Measurements from ENCODE around the gene RIC8B.

The RIC8B gene

DNA sequence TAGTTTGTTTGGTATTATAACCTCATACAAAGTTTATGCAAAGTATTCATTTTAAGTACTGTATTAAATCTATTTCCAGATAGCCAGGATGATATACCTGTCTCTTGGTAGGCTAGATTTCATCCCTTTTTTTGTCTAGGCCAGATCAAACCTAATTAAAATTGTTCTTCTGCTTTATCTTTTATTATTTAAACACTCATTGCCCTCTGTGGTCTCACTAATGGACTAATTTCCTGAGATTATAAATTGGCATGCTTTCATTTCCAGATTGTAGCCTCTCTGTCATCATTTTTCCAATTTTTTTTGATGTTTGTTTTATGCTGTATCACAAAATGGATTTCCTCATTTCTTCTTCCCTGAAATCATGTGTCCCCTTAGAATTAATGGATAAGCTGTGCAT, 95.6 kb downstream of the RIC8B start:
- no peak for DNase-seq

DNA sequence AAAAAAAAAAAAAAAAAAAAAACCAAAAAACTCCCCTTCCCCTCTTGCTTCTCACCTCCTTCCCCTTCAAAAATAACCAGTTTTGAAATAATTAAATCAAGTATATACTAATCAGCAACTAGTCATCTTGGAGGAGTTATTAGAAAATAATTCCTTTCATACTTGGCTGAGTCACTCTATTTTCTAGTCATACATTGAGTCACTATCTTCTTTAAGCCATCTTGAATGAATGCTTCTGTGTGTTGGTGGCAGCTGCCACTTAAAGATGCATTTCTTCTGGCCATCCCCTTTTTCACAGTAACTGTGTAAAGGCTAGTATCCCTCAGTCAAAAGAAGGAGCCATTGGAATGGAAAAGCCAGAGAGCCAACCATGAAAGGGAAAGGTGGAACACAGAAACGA, 97.0 kb downstream of the RIC8B start:
- no peak for DNase-seq

DNA sequence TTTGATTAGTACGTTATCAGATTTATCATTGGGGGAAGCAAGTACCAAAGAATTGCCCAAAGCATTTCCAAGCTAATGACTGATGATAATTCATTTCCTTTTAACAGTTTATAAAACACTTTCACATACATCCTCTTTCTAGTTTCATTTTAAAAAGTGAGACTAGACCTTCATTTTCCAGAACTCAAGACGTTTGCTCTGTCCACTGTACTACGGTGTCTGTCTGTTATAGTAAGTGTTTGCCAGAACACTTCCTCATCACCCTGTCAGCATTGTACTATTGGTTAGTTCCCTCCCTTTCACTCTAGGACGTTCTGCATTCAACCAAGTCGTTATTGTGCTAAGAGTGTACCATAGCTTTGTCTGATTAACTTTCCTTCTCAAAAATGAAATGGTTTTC, 99.5 kb downstream of the RIC8B start:
- no peak for DNase-seq

DNA sequence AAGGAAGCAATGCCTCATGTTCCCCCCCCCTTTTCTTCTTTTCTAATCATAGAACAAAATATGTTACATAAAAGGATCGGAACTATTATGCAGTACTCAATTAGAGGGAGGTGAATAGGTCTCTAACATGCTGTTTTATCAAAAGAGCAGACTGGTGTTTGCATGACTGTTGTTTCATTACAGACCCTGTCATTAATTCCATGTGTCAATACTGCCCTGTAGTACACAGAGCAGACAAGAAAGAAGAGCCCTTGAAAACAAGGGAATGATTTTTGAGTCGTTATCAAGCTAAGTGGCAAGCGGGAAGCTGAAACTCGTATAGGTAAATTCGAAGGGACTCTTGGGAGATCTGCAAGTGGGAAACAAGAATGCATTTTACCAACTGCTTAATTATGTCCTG, 104.3 kb downstream of the RIC8B start:
- DNase-seq: no peak

DNA sequence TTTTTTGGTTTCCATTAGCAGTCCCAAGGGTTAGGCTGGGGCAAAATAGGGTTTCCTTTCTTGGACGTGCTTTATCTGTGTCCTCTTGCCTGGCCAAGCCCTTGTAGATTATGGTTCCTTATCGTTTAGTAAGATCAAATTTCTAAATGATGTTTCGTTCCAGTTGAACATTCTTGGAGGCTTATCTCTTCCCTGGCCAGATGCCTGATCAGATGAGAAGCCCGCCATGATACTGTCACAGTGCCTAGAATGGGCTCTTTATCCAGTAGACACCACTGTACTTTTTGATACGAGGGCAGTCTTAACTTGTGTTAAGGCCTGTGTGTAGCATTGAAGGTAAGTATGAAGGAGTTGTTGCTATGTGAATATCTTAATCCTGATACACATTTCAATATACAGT, 105.1 kb downstream of the RIC8B start:
- DNase-seq: no peak

DNA sequence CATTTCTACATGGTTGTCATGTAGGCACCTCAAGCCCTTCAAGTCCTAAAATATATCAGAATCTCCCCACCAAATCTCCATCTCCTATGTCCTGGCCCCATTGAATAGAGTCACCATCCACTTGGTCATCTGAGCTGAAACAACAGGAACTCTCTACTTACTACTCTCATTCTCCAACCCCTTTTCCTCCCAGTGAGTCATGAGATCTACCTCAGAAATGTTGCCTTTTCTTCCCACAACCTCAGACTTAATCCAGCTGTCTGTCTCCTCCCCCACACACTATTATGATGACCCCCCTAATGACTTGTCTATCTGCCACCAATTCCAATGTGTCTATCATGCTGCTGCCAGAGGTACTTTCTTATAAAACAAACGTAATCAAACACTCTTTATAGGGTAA, 108.9 kb downstream of the RIC8B start:
- DNase-seq: no peak

DNA sequence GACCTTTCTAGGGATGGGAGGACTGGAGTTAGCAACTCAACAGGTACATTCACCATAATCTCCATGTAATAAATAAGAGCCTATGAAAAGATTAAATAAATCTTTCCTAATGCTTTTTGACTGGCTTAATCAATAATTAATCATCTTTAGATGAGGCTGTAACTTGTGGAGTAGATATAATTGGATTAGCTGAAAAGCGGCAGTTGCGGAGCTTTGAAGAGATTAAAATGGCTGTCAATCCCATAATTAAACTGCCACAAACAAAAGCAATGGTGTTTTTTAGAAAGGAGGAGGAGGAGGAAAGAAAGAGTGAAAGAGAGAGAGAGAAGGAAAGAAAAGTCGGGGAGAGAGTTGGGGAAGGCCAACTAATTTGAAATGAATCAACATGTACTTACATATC, 110.5 kb downstream of the RIC8B start:
- DNase-seq: no peak

DNA sequence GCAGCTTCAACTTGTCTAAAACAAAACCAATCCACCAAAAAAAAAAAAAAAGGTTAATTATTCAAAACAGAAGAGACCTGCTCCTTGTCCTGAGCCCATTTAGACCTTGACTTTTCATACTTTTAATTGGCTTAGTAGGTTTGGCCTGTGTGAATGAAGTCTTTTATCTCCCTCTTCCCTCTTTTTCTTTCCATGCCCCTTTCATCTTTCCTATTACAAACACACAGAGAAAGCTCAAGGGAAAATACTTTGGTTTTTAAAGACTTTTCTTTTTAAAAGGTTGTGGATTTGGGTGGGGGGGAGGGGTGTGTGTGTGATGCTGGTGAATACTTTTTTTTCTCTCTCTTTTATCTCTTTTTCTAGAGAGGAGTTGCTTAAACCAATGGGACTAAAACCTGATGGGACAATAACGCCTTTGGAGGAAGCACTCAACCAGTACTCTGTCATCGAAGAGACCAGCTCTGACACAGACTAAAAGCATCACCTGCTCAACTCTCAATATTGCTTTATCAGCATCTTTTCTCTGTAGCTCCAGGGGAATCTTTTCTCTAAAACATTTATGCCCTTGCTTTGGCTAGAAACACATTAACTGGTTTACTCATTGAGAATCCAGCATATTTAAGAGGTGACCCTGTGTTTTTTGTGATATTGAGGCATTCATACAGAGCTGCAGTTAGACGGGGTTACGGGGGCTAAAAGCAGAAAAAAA, 111.2 kb downstream of the RIC8B start:
- DNase-seq: no peak

DNA sequence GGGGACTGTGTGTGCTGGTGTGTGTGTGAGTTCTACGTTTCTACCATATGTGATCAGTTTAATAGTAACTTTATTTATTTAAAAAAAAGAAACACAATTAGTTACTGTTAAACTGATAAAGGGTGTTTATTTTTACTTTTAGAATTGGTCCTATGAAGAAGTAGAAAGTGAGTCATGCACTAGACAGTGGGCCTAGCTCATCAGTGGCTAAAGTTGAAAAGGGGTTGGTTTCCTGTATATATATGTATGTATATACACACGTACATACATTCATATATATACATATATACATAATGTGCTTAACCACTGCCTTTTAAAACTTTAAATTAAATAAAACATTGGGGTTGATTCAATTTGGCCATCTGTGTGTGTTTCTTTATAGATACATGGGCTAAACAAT, 112.5 kb downstream of the RIC8B start:
- DNase-seq: no peak

DNA sequence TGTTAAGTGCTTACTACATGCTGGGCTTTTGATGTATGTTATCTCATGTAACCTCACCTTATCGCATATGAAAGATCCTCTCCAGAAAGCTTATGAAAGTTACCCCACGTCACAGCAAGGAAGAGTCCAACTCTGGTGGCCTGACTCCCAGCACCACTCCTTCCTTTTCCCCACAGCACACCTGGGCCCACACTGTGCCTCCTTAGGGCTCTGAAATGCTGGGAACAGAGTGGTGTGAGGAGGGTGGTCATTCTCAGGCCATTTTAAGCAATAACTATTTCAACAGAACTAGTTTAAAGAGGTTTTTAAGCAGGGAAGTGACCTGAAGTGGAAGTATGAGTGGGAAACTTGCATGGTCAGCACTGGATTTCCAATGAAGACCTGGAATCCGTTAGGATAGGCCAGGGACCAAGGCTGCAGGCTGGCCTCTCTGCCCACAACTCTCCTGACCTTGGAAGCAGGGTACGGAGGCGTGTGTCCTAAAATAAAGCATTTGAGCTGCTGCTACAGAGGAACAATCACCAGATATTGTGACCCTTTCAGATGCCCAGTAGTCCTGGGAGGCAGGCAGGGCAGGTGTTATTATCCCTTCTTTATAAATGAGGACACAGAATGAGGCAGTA, 114.0 kb downstream of the RIC8B start:
- no peak for DNase-seq

DNA sequence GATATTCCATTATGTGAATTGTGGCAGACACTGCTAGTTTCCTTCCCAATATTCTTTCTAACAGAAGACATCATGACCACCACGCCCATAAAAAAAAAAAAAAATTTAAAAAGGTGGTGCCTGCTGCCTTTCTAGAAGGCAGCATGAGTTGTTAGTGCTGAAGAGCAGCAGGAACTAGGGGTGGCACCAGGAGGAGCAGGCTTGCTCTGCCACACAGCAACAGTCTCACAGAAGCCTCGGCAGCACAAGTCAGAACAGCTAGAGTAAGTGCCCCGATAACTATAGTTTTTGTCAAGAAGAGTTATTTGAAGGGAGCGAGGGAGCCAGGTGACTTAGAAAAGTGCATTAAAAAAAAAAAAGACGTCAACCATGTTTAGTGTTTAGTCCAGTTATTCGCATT, 114.8 kb downstream of the RIC8B start:
- no peak for DNase-seq

DNA sequence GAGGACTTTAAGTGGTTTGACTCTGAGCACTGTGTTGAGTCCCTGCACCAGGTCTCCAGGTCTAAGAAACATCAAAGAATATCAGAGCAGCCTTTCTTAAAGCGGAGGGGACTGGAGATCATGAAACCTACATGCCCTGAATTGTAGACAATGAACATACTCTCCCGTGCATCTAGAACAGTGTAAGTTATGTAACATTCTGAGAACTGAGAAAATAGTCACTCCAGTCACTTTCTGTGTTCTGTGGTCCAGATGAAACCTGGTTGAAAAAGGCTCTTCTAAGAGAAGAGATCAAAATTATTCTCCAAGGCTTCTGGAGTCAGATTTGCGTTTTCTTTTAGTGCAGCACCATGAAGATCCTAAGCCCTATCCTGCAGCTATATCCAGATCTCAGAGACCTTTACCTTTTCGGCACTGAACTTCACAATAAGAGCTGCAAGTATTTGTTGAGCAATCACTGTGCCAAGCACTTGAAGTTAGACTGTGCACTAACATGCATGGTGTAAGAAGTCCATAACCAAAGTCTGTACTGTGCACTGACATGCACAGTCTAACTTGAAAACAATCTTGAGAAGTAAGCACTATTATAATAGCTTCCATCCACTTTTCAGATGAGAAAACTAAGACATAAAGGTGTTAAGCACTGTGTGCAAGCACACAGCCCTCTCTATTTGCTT, 115.6 kb downstream of the RIC8B start:
- no peak for DNase-seq

DNA sequence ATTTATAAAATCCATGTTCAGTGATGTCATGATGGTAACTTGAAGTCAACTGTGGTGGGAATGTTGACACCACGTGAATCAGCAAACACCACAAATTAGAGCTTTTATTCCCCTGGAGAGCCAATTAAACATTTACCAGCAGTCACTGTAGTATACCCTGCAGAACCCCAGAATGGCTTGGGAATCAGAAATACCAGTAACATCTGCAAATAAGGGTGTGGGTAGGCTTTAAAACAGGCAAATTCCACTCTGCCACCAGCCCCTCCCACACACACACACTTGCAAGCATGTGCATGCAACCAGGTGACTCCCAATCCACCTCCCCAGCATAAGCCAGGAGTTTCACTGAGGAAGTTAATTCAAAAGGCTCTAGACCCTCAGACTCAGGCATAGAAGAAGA, 117.6 kb downstream of the RIC8B start:
- DNase-seq: no peak

DNA sequence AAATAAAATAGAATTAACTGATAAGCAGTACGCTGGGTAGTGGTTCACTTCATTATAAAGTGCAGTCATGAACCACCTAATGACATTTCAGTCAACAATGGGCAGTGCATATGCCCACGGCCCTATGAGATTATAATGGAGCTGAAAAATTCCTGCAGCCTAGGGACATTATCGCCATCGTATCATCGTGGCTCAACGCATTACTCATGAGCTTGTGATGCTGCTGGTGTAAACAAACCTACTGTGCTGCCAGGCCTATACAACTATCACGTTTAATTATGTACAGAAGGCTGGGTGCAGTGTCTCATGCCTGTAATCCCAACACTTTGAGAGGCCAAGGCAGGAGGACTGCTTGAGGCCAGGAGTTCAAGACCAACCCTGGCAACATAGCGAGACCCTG, 119.0 kb downstream of the RIC8B start:
- no peak for DNase-seq

DNA sequence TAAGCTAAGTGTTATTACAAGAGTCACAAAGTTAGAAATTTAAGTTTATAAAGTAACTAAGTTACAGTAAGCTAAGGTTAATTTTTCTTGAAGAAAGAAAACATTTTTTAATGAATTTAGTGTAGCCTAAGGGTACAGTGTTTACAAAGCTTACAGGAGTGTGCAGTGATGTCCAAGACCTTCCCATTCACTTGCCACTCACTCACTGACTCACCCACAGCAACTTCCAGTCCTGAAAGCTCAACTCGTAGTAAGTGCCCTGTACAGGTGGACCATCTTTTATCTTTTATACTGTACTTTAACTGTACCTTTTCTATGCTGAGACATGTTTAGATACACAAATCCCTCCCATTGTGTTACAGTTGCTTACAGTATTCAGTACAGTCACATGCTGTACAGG, 120.3 kb downstream of the RIC8B start:
- DNase-seq: no peak

DNA sequence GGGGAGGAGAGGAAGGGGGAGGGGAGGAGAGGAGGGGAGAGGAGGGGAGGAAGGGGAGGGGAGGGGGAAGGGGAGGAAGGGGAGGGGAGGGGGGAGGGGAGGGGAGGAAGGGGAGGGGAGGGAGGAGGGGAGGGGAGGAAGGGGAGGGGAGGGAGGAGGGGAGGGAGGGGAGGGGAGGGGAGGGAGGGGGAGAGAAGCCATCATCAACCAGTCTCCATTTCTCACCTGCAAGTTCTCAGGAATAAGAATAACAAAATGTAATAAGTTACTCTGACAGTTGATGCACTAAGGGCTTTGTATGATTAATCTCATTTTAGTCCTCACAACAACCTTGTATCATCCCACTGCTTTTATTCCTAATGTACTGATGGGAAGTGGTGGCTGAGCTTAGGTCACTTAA, 122.1 kb downstream of the RIC8B start:
- no peak for DNase-seq

DNA sequence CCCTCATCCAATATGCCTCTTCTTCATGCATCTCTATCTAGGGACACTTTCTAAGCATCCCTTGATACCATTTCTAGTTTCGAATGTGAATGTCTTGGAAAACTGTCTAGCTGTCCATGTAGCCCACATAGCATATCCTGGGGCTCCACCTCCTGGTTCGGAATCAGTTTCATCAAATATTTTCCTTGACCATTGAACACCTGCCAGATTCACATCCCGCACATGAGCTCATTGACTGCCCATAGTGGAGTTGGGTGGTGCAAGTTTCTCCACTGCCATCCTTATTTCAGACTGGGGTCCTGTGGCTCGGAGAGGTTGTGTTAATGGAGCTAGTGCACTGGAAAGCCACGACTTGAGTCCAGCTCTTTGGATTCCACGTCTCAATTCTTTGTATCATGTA, 122.6 kb downstream of the RIC8B start:
- no peak for DNase-seq

DNA sequence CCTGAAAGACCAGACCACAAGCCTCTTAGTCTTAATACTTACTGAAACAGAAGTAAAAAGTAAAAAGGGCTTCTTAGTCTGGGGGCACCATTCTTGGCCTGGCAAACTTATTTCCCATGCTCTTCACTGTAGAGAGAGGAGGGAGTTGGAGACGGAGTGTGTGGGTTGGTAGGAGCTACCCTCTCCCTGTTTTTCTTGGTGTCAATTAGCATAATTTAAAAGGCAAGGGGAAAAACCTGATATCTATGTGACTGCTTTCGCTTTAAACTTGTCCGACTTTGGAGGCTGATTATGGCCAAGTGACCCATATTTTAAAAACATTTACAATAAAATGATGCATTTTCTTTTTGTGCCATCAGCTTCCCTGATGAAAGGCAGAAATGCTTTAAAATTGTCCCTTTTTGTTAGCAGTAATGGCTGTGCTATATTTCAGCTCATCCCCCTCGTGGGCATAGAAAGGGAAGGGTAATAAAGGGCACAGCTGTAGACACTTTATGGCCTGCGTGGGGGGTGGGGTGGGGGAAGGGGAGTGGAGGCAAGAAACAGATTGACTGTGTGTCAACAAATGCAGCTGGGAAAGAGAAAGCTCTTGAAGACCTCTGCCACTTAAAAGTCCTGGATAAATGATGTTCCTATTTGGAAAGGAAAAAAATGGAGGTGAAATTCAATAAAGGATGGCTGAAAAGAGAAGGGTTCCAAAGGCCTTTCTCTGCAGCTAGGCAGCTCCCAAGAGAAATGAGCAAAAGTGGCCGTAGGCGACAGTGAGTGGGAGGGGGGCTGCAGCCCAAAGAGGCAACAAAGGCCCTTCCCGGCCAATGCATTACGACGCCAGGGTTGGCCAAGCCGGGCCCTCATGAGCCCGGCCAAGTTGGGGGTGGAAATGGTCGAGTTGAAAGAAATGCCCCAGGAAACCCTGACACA, 123.8 kb downstream of the RIC8B start:
- DNase-seq: no peak

DNA sequence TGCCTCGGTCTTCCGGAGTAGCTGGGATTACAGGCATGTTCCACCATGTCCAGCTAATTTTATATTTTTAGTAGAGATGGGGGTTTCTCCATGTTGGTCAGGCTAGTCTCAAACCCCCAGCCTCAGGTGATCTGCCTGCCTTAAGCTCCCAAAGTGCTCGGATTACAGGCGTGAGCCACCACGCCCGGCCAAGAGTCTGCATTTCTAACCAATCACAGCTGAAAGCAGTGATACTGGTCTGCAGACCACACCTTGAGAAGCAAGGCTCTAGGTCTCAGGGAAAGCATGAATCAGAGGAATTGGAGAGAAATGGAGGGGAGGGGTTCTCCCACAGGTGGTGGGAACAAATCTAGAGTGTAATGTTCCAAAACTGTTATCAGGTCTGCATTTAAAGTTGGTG, 126.1 kb downstream of the RIC8B start:
- no peak for DNase-seq

DNA sequence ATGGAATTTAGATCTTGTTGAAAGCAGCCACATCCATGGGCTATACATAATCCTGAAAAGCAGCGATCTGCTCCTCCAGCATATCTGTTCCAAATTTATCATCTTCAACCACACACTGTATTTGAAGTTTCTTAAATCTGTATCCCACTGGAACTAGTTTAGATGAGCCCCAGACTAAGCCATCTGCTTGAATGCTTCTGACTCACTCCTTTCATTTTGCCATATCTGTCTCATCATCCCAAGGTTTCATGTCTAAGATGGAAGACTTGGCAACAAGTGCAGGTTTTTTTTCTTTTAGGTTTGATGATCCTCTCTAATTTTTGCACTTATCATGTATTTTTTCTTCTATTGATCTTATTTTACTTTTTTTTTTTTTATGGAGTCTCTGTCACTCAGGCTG, 126.8 kb downstream of the RIC8B start:
- no peak for DNase-seq

DNA sequence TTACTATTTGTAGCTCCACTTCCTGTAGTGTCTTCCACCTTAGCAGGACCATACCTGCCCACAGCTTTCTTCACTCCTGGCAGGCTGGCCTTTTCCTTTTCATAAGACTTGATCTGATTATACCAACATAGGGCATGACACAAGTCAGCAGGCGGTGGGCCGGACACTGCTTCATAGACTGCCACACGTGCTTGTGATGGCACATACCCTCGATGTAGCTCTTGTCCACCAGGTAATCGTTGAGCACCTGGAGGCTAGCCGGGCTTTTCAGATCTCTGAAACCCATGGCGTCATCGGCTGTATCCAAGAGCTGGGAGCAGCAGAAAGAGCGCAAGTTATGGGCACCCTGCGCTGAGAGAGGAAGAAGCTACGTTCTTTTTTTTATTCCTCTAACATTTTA, 127.6 kb downstream of the RIC8B start:
- no peak for DNase-seq

DNA sequence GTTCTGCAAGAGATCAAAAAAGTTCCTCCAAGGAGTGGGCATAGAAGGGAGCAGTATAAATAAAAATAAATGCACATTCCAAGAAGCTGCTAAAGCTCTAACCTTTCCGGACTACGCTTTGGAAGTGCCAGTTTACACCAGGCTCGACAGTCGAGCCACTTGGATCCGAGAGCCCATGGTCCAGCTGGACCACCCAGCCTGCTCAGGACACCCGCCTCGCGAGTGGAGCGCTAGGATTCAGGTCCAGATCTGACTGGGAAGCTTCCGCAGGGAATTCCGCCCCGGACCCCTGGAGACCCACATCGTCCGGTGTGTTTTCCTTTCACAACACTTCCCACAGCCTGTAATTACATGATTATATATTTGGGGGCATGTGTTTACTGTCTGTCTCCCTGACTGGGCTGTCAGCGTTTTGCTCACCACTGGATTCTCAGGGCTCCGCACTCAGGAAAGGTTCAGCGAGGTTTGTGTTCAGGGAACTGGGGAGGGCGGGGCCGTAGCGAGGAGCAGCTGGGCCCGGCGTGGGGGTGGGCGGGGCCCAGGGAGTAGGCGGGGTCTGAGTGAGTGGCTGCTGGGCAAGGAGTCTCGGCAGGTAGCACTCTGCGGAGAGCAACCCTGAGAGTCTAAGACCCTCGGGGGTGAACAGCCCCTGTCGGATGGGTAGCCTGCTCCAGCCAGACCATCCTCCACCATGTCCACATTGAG, 128.9 kb downstream of the RIC8B start:
- DNase-seq: peak; percentile 87

DNA sequence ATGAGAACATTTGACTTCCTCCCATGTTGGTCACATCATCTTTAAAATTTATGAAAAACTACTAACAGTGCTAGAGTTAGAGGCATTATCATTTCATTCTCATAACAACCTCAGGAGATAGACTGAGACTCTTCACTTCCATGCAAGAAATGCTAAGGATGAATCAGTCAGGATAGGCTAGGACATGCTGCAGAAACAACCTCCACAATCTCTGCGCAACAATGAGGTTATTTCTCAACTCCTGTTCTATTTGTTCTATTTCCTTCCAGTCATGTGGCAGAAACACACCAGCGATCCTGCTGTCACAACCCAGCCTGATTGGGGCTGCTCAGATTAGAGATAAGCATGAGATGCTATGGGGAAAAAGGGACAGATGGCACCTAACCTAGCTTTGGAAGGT, 132.2 kb downstream of the RIC8B start:
- no peak for DNase-seq
